Liver (tissue), 9 donors: ENCODE results near the gene PDE10A. TPM values are rescaled to one million over a fixed set of nuclear protein-coding genes. Genes with fewer than 3 reads are reported as not detected.

Source experiments
- DNase-seq: peaks from one replicate; pipeline ENCODE4 v3.0.0-alpha.2; 2017; ENCODE audit warnings: low spot score
- H3K27ac ChIP-seq, 2 donors: one replicate each; pipeline ENCODE4 v1.7.0; 2013; ENCODE audit warnings: inconsistent platforms in 2 of 2, low read length in 2 of 2, control low read depth in 1 of 2, low read depth in 1 of 2, mild to moderate bottlenecking in 1 of 2
- H3K27me3 ChIP-seq, 4 donors: one replicate each; pipeline versions ENCODE4 v1.6.1 to v1.7.0; 2013; ENCODE audit warnings: low read length in 3 of 4, inconsistent platforms in 1 of 4, mild to moderate bottlenecking in 1 of 4, moderate library complexity in 1 of 4; ENCODE audit not compliant: control insufficient read depth in 4 of 4, insufficient read depth in 4 of 4
- H3K36me3 ChIP-seq, 4 donors: one replicate each; pipeline versions ENCODE4 v1.6.1 to v1.7.0; 2013; ENCODE audit warnings: low read length in 3 of 4, mild to moderate bottlenecking in 3 of 4, low read depth in 1 of 4, moderate library complexity in 1 of 4; ENCODE audit not compliant: control insufficient read depth in 4 of 4, insufficient read depth in 3 of 4
- H3K4me1 ChIP-seq, 4 donors: one replicate each; pipeline versions ENCODE4 v1.6.1 to v1.7.0; 2013; ENCODE audit warnings: low read length in 3 of 4, mild to moderate bottlenecking in 3 of 4, moderate library complexity in 1 of 4; ENCODE audit not compliant: control insufficient read depth in 4 of 4, insufficient read depth in 4 of 4
- H3K4me3 ChIP-seq, 3 donors: one replicate each; pipeline versions ENCODE4 v1.6.1 to v1.7.0; 2013; ENCODE audit warnings: low read length in 3 of 3, control low read depth in 1 of 3, low read depth in 1 of 3, mild to moderate bottlenecking in 1 of 3
- H3K9ac ChIP-seq, 2 donors: one replicate each; pipeline ENCODE4 v1.7.0; 2013; ENCODE audit warnings: low read length in 2 of 2, mild to moderate bottlenecking in 2 of 2, moderate library complexity in 2 of 2, control low read depth in 1 of 2, low read depth in 1 of 2
- H3K9me3 ChIP-seq, 4 donors: one replicate each; pipeline versions ENCODE4 v1.6.1 to v1.7.0; 2013; ENCODE audit warnings: low read length in 3 of 4; ENCODE audit not compliant: control insufficient read depth in 4 of 4
- EGR1 ChIP-seq, 2 donors: IDR thresholded peaks; 2 replicates each; pipeline ENCODE4 v1.6.1; 2016 to 2018; ENCODE audit warnings: antibody characterized with exemption in 2 of 2, low read depth in 2 of 2
- FOXA1 ChIP-seq: IDR thresholded peaks from 2 replicates; pipeline ENCODE4 v1.6.1; 2016; ENCODE audit warnings: antibody characterized with exemption
- FOXA2 ChIP-seq: IDR thresholded peaks from 2 replicates; pipeline ENCODE4 v1.6.1; 2016; ENCODE audit warnings: antibody characterized with exemption
- GABPA ChIP-seq, 2 donors: IDR thresholded peaks in 1 of 2; conservative IDR thresholded peaks in 1 of 2; 2 replicates each; pipeline ENCODE4 v1.6.1; 2016; ENCODE audit warnings: antibody characterized with exemption in 2 of 2, mild to moderate bottlenecking in 1 of 2, moderate library complexity in 1 of 2
- HNF4G ChIP-seq: IDR thresholded peaks from 2 replicates; pipeline ENCODE4 v1.6.1; 2016; ENCODE audit warnings: antibody characterized with exemption
- NR2F2 ChIP-seq: IDR thresholded peaks from 2 replicates; pipeline ENCODE4 v1.6.1; 2016; ENCODE audit warnings: antibody characterized with exemption
- RAD21 ChIP-seq, 2 donors: IDR thresholded peaks; 2 replicates each; pipeline ENCODE4 v1.6.1; 2016; ENCODE audit warnings: antibody characterized with exemption in 2 of 2, mild to moderate bottlenecking in 2 of 2
- RXRA ChIP-seq, 2 donors: IDR thresholded peaks; 2 replicates each; pipeline ENCODE4 v1.6.1; 2017 to 2018; ENCODE audit warnings: antibody characterized with exemption in 2 of 2, mild to moderate bottlenecking in 1 of 2
- SP1 ChIP-seq: IDR thresholded peaks from 2 replicates; pipeline ENCODE4 v1.6.1; 2018; ENCODE audit warnings: antibody characterized with exemption, mild to moderate bottlenecking
- TAF1 ChIP-seq: conservative IDR thresholded peaks from 2 replicates; pipeline ENCODE4 v1.6.1; 2016; ENCODE audit warnings: antibody characterized with exemption, mild to moderate bottlenecking
- YY1 ChIP-seq: IDR thresholded peaks from 2 replicates; pipeline ENCODE4 v1.6.1; 2016; ENCODE audit warnings: antibody characterized with exemption, mild to moderate bottlenecking
- WGBS: extraction: QIAGEN DNeasy Blood & Tissue Kit; methylation state at CpG from one replicate; pipeline ENCODE4 v1.1.7; 2013; 5-methylcytosine and 5-hydroxymethylcytosine counted together
- polyA plus RNA-seq, 2 donors: library from polyadenylated mRNA; stranded (reverse) in 1 of 2; unstranded in 1 of 2; fragments of 200-250 nt in 1 of 2; fragments of >200 nt in 1 of 2; fragmentation: Nextera tagmentation in 1 of 2; extraction: Ambion mirVana in 1 of 2; gene quantifications; one replicate each; pipeline versions ENCODE4 v1.2.1 to v1.2.3, GENCODE V29; 2013 to 2015
- total RNA-seq, 2 donors: library from RNA; depleted of rRNA; stranded (reverse); fragments of >200 nt; gene quantifications; one replicate each; pipeline ENCODE4 v1.2.3, GENCODE V29; 2014
- TF ChIP-seq, protein P1 (sequence below): fragments of 150-350 bp; IDR thresholded peaks from 2 replicates; pipeline ENCODE4 v1.5.1; 2017; ENCODE audit warnings: improper control_type of control experiment, low read depth, low read length; ENCODE audit not compliant: missing input control
- TF ChIP-seq, protein P2 (sequence below): IDR thresholded peaks from 2 replicates; pipeline ENCODE4 v1.6.1; 2016; ENCODE audit warnings: antibody characterized with exemption
- TF ChIP-seq, protein P3 (sequence below): IDR thresholded peaks from 2 replicates; pipeline ENCODE4 v1.6.1; 2016; ENCODE audit warnings: antibody characterized with exemption, mild to moderate bottlenecking
- TF ChIP-seq, protein P4 (sequence below): IDR thresholded peaks from 2 replicates; pipeline ENCODE4 v1.6.1; 2016; ENCODE audit warnings: antibody characterized with exemption
- TF ChIP-seq, protein P5 (sequence below): IDR thresholded peaks from 2 replicates; pipeline ENCODE4 v1.6.1; 2016; ENCODE audit warnings: antibody characterized with exemption
- donor health status: healthy.
- donor health status: healthy.
- donor health status: healthy.
- donor health status: healthy.
- donor health status: healthy.

PDE10A gene
- total and polyA plus RNA-seq, 4 donors, result 0.20 to 1.7 (median 0.47) TPM

DNA sequence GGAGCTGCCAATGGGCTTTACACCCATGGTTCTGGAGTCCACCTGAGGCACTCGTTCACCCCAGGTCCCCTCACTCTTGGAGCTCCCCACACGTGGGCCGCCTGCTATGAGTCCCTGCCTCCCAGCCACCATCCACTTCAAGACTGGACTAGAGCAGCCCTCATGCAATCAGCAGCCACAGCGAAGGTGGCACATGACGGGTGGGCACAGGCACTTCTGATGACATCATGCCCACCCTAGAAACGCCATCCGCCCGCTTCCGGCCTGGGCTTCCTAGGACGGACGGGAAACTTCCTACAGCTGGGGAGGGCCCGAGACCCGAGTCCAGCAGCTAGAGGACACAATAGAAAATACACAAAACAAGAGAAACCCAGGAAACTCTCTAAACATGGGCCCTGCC, 85.5 kb downstream of the PDE10A start (continued):
- TF ChIP-seq, protein P1, sequence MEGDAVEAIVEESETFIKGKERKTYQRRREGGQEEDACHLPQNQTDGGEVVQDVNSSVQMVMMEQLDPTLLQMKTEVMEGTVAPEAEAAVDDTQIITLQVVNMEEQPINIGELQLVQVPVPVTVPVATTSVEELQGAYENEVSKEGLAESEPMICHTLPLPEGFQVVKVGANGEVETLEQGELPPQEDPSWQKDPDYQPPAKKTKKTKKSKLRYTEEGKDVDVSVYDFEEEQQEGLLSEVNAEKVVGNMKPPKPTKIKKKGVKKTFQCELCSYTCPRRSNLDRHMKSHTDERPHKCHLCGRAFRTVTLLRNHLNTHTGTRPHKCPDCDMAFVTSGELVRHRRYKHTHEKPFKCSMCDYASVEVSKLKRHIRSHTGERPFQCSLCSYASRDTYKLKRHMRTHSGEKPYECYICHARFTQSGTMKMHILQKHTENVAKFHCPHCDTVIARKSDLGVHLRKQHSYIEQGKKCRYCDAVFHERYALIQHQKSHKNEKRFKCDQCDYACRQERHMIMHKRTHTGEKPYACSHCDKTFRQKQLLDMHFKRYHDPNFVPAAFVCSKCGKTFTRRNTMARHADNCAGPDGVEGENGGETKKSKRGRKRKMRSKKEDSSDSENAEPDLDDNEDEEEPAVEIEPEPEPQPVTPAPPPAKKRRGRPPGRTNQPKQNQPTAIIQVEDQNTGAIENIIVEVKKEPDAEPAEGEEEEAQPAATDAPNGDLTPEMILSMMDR, result no peak

DNA sequence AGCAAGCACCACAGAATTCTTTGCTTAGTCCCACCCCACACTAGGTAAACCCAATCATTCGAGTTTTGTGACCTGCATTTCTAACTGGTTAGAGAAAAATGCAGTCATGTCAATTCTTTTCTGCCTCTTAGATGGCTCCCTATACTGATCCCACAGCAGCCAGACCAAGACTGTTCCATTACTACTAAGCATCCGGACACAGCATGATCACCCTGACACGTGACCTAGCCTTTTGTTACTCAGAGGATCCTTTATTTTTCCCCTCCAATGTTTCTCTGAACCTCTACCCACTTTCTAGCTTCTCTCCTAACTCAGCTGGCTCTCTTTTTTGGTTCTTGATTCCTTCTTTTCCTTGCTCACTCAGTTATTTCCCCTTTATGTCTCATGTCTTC, 87.9 kb downstream of the PDE10A start:
- H3K27ac ChIP-seq, result no peak overlapping the region
- H3K4me1 ChIP-seq, result peaks cover 0 to 1% (median 0%) of the 10 kb centered on the region in 4 donors

DNA sequence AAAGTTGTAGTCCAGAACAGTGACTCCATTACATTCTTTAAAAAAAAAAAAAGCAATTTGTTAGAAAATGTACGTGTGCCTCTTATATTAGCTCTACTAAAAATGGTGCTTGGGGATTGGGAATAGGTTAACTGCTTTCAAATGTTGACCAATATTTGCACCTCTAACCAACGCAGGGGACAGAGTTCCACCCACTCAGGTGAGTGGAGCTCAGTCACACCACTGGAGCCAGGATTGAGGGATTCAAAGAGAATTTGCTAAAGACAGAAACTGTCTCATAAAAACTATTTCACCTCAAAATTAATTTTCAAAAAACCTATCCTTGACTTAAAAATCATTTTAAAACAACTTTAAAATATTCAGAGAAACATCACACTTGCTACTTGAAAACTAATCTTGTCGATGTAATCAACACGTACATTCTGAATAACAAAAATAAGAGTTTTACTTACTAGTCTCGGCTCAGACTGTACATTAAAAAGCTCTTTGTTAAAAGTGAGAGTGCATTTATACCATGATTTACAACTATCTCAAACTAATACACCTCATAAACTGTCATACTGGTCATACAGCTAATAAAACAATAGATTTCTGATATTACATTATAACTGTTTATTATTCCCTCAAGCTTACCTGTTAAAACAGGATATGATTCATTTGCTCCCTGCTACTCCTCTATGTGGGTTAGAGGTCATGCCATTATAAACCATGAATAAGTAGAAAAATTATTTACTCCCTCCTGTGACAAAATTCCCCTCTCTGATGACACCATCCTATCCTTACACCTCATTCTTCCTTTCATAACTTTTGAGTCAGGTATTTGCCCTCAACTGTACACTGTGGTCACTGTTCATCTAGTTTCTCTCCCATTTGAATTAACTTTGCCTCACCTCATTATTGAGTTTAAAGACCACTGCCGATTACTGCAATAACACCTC, 88.6 kb downstream of the PDE10A start:
- DNase-seq, result no peak
- 76% methylated on average over 6 of the region's 6 CpGs for WGBS
- Histone ChIP-seq H3K36me3 (no peaks in the 10 kb centered on the region), H3K4me1 (peaks cover 0 to 1% (median 0%) of the 10 kb centered on the region in 4 donors), H3K9ac (no peak overlapping the region), H3K27me3 (no peaks in the 10 kb centered on the region), H3K9me3 (no peaks in the 10 kb centered on the region), H3K4me3 (no peak overlapping the region), H3K27ac (no peak overlapping the region)
- TF ChIP-seq RXRA (IDR thresholded peaks at IDR 0.05) (no peak), NR2F2 (no peak), HNF4G (no peak), GABPA (IDR thresholded peaks at IDR 0.05 in 1 of 2, conservative IDR thresholded peaks at IDR 0.05 in 1 of 2) (no peak), SP1 (no peak), RAD21 (IDR thresholded peaks at IDR 0.05) (no peak), EGR1 (IDR thresholded peaks at IDR 0.05; ENCODE audit: low read depth in 2 of 2) (no peak), FOXA1 (no peak), FOXA2 (no peak), YY1 (no peak), TAF1 (no peak)
- TF ChIP-seq, protein P1, result no peak
- TF ChIP-seq, protein P2, sequence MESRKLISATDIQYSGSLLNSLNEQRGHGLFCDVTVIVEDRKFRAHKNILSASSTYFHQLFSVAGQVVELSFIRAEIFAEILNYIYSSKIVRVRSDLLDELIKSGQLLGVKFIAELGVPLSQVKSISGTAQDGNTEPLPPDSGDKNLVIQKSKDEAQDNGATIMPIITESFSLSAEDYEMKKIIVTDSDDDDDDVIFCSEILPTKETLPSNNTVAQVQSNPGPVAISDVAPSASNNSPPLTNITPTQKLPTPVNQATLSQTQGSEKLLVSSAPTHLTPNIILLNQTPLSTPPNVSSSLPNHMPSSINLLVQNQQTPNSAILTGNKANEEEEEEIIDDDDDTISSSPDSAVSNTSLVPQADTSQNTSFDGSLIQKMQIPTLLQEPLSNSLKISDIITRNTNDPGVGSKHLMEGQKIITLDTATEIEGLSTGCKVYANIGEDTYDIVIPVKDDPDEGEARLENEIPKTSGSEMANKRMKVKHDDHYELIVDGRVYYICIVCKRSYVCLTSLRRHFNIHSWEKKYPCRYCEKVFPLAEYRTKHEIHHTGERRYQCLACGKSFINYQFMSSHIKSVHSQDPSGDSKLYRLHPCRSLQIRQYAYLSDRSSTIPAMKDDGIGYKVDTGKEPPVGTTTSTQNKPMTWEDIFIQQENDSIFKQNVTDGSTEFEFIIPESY, result no peak
- TF ChIP-seq, protein P3, sequence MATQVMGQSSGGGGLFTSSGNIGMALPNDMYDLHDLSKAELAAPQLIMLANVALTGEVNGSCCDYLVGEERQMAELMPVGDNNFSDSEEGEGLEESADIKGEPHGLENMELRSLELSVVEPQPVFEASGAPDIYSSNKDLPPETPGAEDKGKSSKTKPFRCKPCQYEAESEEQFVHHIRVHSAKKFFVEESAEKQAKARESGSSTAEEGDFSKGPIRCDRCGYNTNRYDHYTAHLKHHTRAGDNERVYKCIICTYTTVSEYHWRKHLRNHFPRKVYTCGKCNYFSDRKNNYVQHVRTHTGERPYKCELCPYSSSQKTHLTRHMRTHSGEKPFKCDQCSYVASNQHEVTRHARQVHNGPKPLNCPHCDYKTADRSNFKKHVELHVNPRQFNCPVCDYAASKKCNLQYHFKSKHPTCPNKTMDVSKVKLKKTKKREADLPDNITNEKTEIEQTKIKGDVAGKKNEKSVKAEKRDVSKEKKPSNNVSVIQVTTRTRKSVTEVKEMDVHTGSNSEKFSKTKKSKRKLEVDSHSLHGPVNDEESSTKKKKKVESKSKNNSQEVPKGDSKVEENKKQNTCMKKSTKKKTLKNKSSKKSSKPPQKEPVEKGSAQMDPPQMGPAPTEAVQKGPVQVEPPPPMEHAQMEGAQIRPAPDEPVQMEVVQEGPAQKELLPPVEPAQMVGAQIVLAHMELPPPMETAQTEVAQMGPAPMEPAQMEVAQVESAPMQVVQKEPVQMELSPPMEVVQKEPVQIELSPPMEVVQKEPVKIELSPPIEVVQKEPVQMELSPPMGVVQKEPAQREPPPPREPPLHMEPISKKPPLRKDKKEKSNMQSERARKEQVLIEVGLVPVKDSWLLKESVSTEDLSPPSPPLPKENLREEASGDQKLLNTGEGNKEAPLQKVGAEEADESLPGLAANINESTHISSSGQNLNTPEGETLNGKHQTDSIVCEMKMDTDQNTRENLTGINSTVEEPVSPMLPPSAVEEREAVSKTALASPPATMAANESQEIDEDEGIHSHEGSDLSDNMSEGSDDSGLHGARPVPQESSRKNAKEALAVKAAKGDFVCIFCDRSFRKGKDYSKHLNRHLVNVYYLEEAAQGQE, result no peak
- TF ChIP-seq, protein P4, sequence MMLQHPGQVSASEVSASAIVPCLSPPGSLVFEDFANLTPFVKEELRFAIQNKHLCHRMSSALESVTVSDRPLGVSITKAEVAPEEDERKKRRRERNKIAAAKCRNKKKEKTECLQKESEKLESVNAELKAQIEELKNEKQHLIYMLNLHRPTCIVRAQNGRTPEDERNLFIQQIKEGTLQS, result no peak
- TF ChIP-seq, protein P5, sequence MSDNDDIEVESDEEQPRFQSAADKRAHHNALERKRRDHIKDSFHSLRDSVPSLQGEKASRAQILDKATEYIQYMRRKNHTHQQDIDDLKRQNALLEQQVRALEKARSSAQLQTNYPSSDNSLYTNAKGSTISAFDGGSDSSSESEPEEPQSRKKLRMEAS, result no peak

More for the DNA sequence above, 87.9 kb downstream of the PDE10A start:
- TF ChIP-seq YY1 (no peak), RAD21 (IDR thresholded peaks at IDR 0.05) (no peak), FOXA2 (no peak), SP1 (no peak), GABPA (IDR thresholded peaks at IDR 0.05 in 1 of 2, conservative IDR thresholded peaks at IDR 0.05 in 1 of 2) (no peak), NR2F2 (no peak), TAF1 (no peak), EGR1 (IDR thresholded peaks at IDR 0.05; ENCODE audit: low read depth in 2 of 2) (no peak)
- TF ChIP-seq, protein P5, result no peak
- no peak for DNase-seq
- WGBS, result 61% methylated on average over 3 of the region's 3 CpGs
- Histone ChIP-seq H3K9me3 (no peaks in the 10 kb centered on the region), H3K9ac (no peak overlapping the region), H3K4me3 (no peak overlapping the region), H3K36me3 (no peaks in the 10 kb centered on the region), H3K27me3 (no peaks in the 10 kb centered on the region)
